GM19468 (cell line): ENCODE measurements around the gene SLC27A5.
"Not testable (repeated sequence)": the region's sequence is repeated elsewhere in the genome, so short reads cannot be mapped to it uniquely, and the experiment has no call there.

Experiments used
- ATAC-seq: cut with Tn5 transposase; IDR thresholded peaks from one replicate; pipeline ENCODE4 v1.9.1; 2021; ENCODE audit warnings: mild to moderate bottlenecking, moderate library complexity, moderate number of reproducible peaks; ENCODE audit not compliant: unreplicated experiment; ENCODE audit errors: extremely low read depth

SLC27A5 gene

DNA sequence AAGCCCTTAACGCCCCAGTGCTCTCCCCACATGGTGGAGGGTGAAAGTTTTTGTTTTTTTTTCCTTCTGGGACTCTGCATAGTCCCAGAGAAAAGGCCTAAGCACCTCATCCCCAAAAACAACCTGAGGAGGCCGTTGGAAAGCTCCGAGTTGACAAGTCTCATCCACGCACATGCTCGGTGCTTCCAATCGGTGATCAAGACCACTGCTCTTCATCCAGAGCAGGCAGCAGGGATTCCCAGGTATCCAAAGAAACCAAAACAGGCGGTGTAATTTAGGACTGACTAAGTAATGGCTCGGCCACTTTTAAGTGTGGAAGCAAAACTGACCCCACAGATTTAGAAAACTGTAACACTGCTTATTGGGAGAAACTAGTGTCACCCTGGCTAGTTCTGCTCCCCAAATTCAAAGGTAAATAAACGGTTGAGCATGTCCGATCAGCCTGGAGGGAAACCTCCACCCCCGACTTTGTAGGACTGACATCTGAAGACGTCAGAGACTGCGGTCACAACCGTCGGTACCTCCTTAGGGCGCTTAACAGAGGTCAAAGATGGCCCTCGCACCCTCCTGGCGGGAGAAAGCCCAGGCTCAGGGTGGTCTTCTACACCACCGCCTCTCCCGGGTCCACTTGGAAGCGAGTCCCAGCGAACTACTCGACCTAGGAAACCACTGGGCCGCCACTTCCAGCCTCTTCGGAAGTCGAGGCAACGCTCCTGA is 36.6 kb downstream of the SLC27A5 start:
- no peak for ATAC-seq

DNA sequence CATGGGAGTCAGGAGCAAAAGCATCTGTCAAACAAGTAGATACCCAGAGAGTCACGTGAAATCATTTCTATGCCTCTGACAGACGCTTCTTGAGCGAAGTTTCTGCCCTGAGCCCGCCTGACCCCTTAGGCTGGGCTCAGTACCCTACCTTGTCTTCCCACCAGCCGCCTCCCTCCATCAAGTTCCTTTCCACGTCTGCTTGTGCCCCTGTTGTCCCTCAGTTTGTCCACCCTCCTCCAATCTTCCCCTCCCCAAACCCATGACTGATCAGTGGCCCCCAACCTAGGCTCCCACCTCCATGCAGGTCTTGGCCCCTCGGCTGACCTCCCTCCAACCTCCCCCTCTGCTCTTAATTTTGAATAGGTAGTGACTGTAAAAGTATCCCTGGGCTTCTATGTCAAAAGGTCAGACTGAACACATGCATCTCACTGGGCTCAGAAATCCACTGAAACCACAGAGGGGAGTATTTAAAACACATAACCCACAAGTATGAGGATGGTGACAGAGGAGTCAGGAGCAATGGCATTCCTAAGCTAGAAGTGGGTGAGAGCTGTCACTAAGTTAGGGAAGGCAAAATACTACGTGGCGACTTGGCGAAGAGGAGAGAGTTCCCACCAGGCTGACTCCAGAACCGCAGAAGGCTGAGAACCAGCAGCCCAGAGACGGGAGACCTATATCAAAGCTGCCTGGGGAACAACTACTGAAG is 37.3 kb downstream of the SLC27A5 start:
- no peak for ATAC-seq

DNA sequence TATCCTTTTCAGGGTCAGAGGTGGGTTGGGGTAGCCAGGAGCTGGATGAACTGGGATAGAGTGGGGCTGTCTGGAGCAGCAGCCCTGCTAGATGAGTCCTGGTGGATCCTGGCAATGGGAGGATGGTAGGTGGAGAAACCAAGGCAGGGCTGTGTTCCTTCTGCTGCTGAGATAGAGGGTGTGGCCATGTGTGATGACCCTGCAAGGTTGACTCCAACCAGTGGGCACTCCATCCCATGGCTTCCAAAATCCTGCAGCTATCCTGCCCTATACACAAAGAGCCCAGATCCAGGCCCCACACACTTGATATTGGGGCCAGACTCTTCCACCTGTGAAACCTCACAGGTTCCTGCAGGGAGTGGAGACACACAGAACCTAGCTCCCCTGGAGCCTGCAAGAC is 38.0 kb downstream of the SLC27A5 start:
- ATAC-seq = no peak

- ATAC-seq = no peak
These were observed 40.1 kb downstream of the SLC27A5 start for GRCh38 chr19:58471736-58472135.

GRCh38 chr19:58470837-58471543 is 40.8 kb downstream of the SLC27A5 start:
- ATAC-seq = not testable (repeated sequence)

DNA sequence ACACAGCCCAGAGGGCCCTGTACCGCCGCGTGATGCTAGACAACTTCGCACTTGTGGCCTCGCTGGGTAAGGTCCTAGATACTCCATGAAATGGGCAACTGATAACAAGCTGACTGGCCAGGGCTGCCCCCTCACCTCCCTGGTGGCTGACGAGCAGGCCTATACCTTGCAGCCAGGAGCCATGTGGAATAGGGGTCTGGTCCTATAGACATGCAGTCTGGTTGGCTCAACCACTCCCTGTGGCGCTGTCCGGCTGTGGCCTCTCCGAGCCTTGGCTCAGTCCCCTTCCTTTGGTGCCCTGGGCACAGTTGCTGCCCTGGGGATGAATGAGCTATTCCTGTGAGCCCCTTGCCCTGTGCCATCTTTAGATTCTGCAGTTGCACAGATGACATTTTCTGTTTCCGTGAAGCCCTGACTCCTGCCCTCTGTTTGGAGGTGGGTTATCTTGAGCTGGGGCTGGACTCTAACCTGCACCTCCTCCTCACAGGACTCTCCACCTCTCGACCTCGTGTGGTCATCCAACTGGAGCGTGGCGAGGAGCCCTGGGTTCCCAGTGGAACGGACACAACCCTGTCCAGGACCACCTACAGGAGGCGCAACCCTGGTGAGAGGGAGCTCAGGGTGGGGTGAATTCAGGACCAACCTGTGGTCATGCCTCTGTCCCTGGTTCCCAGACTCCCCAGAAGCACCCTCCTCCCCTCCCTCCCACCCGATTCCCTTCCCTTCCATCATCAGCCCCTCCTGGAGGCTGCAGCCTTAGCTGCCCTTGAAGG is 42.4 kb downstream of the SLC27A5 start:
- ATAC-seq = no peak

DNA sequence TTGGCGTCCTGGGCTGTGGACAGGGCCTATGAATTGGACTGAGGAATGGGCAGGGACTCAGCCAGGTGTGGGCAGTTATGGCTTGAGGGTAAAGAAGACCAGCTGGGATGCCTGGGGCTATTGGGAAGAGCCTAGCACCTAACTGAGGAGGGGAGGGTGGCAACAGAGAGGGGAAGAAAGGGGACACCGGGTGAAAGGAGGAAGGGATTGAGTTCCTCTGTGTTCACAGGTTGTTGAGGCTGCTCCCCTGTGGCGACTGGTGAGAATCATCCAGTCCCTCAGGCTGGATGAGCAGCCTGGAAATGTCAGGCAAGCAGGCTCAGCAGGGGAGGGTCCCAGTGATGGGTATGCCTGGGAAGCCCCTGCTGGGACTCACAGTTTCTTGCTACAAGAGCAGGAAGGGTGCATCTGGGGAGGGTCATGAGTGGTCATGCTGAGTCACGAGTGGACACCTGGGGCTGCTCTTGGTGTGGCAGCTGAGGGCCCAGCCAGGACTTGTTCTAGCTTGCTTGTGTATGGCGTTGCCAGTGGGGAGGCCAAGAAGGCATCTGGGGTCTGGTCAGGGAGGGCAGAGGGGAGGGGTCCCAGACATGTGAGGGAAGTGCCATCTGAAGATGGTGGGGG is 43.5 kb downstream of the SLC27A5 start:
- ATAC-seq = no peak

DNA sequence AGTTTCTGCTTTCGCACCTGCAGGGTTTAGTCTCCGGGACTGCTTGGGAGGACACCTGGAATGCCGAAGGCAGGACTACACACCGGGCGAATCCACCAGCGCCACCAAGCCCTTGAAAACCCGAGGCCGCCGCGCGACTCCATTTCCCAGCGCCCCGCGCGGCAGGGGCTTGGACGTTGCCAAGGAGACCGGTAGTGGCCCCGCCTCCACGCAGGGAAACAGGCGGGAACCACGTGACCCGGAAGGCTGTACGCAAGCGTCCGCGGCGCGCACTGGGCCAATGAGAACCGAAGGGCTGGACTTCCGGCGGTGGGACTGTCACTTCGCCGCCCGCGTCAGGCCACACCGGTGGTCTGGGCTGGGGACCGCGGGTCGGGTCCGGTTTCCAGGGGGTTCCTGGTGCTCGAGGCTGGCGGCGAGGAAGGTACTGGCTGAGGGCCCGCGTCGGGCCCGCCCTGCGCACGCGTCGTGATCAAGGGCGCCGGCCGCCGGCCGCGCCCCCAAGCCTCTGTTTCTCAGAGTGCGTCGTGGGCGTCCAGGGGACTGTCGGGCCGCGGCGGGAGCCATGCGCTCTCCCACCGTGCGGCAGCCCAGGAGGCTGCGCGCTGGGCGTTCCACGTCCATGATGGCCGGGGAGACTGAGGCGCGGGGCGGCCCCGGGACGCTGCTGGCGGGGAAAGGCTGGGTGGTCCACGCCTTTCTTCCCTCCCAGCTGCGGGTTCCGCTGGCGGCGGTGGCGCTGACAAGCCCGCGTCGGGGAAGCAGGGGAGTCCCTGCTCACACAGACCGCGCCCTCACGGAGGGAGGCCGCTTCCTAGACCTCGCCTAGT is 44.8 kb downstream of the SLC27A5 start, which contains the start of gene ZNF324:
ZNF324 (plus strand) TSS at position 321 of the 830 bp plus-strand sequence. CDS start 2,106 bp downstream, outside the sequence.
- ATAC-seq = peak; percentile 89

DNA sequence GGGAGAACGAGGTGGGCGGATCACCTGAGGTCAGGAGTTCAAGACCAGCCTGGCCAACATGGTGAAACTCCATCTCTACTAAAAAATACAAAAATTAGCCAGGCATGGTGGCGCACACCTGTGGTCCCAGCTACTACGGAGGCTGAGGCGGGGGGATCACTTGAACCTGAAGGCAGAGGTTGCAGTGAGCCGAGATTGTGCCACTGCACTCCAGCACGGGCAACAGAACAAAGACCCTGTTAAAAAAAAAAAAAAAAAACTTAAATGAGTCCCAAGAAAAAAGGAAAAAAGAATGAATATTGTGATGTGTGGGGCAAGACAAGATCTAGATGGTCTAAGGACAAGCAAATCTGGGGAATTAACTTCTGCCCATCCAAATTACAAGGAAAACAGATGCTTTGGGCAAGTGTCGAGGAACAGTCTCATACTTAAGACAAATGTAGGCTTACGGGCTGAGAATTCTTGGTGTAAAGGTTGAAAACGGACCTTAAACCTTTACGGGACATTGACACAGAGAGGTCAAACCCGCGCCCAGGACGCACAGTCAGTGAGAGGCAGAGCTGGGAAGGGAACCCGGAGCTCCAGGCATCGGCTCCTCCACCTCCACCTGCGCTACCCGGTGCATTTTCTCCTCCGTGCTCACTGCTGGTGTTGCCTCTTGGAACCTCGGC is 45.6 kb downstream of the SLC27A5 start:
- no peak for ATAC-seq

DNA sequence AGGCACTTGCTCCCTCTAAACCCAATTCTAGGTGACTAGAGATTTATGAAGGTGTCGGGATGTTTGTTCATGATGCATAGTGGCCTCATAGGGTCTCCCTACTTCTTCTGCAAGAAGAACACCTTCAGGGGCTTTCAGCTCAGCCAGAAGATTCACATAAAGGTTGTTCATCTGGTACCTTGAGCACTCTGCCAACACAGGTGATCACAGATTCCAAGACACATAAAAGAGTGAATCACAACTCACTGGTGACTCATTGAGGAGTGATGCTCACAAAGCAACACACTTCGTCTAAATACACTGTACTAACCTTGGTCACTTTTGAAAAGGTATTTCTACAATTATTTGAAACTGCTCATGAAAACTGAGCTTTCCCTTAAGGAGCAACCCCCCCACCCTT is 51.8 kb downstream of the SLC27A5 start:
- no peak for ATAC-seq

- ATAC-seq = no peak
These were observed 55.7 kb downstream of the SLC27A5 start for GRCh38 chr19:58456111-58456510.

GRCh38 chr19:58455306-58455705 is 56.5 kb downstream of the SLC27A5 start:
- no peak for ATAC-seq

DNA sequence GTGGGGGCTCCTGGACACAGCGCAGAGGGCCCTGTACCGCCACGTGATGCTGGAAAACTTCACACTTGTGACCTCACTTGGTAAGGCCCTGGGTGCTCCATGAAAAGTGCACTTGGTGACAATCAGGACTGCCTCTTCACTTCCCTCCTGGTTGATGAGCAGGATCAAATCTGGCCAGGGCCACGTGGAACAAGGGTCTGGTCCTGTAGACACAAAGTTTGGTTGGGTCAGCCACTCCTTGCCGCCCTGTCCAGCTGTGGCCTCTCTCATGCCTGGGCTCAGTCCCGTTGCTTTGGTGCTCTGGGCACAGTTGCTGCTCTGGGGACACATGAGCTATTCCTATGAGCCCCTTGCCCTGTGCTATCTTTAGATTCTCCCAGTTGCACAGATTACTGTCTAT is 58.0 kb downstream of the SLC27A5 start:
- no peak for ATAC-seq

- ATAC-seq = peak; percentile 92
These were observed 60.3 kb downstream of the SLC27A5 start, which contains the start of gene ZNF324B for GRCh38 chr19:58451358-58452101. Gene ZNF324B (plus strand): TSS chr19:58451622. CDS start chr19:58453702, 2,080 bp downstream.

GRCh38 chr19:58450856-58451357 is 60.9 kb downstream of the SLC27A5 start:
- no peak for ATAC-seq

DNA sequence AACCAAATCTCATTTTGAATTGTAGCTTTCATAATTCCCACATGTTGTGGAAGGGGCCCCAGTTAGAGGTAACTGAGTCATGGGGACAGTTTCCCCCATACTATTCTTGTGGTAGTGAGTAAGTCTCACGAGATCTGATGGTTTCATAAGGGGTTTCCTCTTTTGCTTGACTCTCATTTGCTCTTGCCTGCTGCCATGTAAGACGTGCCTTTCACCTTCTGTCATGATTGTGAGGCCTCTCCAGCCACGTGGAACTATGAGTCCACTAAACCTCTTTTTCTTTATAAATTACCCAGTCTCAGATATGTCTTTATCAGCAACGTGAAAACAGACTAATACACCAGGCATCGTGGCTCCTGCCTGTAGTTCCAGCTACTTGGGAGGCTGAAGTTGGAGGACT is 61.8 kb downstream of the SLC27A5 start:
- not testable (repeated sequence) for ATAC-seq

- ATAC-seq = not testable (repeated sequence)
These were observed 62.9 kb downstream of the SLC27A5 start for GRCh38 chr19:58448860-58449259.
